ENCODE data around the gene SCT.

- TF ChIP-seq CTCF (conservative IDR thresholded peaks at IDR 0.05; ENCODE audit: low read depth, low read length): no peak
- TF ChIP-seq EZH2 (IDR thresholded peaks at IDR 0.05; ENCODE audit: borderline replicate concordance, low read depth, low read length, poor library complexity, severe bottlenecking): no peak
These were observed 21.5 kb downstream of the SCT start for GRCh38 chr11:605286-606129.
